ENCODE data around the gene CHI3L1.

CHI3L1 gene

DNA sequence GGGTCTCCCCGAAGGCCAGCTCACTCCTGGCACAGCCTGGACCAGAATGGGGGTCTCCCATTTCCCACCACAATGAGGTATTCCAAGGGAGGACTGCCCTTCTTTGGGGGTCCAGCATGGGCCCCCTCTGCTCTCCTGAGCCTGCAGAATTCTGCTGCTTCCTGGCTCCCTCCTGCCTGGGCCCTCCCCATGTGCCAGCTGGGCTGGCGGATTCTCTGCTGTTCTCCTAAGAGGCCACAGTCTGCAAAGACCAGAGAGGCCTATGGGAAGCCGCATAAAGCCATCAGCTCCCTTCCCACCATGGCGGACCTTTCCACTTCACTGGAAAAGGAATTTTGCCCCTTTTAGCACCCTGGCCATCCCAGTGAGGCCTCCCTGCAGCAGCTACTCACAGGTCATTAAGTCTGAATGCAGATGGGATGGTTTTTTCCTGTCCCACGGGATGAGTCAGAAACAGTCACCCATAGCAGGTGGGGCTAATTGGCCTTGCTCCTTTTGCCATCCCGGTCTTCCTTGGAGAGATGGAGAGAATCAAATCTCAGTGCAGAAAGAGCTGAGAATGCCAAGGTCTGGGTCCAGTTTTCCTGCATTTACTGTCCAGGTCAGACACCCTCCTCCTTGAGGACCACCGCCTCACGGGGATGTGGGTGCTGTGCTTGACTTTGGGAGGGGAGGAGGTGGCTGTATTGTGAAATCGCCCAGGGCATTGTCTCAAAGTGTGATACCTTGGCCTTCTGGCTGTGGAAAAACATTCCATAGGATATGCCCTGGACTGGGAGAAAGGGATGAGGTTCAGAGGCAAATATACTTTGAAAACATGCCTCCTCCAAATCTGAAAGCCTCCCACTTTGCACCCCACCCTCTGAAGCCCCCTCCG is 34.1 kb downstream of the CHI3L1 start:
- Histone ChIP-seq H3K79me1 (ENCODE audit: low read length) (peaks cover 4% of the 10 kb centered on the region), H4K8ac (ENCODE audit: low read depth, low read length) (peak overlapping the region; percentile 59), H2BK5ac (ENCODE audit: low read length) (peak overlapping the region; percentile 98), H3K9ac (ENCODE audit: low read length) (peak overlapping the region; percentile 16), H3K4me3 (ENCODE audit: low read length) (no peak overlapping the region), H4K5ac (ENCODE audit: low read length) (no peak overlapping the region), H3K27ac (ENCODE audit: low read depth, low read length) (peak overlapping the region; percentile 82), H2BK120ac (ENCODE audit: low read depth, low read length) (peak overlapping the region; percentile 84), H3K4ac (ENCODE audit: low read depth, low read length) (peak overlapping the region; percentile 95), H3K4me1 (ENCODE audit: control insufficient read depth, low read depth, low read length) (peaks cover 55% of the 10 kb centered on the region), H3K79me2 (ENCODE audit: control insufficient read depth, insufficient read depth, low read length) (no peaks in the 10 kb centered on the region), H2BK15ac (replicated peaks; ENCODE audit: low read depth) (no peak overlapping the region), H3K36me3 (ENCODE audit: control insufficient read depth, insufficient read depth, low read length) (no peaks in the 10 kb centered on the region), H3K56ac (ENCODE audit: low read length) (peak overlapping the region; percentile 84), H3K27me3 (ENCODE audit: insufficient read depth, low read length, poor library complexity) (no peaks in the 10 kb centered on the region), H3K4me2 (ENCODE audit: low read length) (no peak overlapping the region), H2AK5ac (ENCODE audit: low read length) (peak overlapping the region; percentile 95), H3K23ac (ENCODE audit: low read length) (peak overlapping the region; percentile 20), H3K18ac (ENCODE audit: low read length) (peak overlapping the region; percentile 97)
- WGBS (ENCODE audit: extremely low coverage, insufficient coverage, low lambda C conversion rate), result no CpG with 5 or more reads among the region's 10 CpGs
- DNase-seq, result peak; percentile 95

DNA sequence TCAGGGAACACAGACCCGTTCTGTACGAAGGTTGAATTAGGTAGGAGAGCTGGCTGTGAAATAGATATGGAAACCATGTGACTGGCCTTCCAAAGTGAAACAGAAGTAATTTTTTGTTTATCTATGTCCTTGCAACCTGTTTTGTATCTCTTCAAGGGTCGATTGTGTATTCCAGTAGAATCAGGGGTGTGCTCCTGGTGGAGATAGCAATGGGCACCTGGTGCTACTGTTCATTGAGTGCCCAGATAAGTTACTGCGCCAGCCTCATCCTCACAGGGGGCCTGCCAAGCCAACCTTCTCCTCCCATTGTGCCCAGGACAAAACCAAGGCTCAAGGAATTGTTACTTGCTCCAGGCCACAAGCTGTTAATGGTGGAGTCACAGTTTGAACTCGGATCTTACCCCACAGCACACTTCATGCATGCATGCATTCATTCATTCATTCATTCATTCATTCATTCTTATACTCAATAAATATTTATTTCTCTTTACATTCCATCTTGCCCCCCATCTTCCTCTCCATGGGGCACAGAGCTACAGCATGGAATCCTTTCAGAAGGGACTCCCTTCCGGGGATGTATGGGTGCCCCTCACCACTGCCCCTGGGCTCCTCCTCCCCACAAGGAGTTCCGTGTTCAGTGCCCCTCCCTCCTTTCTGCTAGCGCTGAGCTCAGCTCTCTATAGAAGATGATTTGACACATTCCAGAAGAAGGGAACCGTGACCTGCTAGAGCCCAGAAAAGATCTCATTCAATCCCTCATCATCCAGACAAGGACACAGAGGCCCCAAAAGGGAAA is 34.9 kb downstream of the CHI3L1 start:
- H3K4me1 ChIP-seq (ENCODE audit: control insufficient read depth, low read depth, low read length), result peaks cover 59% of the 10 kb centered on the region
- no peaks in the 10 kb centered on the region for H3K27me3 ChIP-seq (ENCODE audit: insufficient read depth, low read length, poor library complexity)
- peaks cover 7% of the 10 kb centered on the region for H3K79me1 ChIP-seq (ENCODE audit: low read length)
- no CpG with 5 or more reads among the region's 9 CpGs for WGBS (ENCODE audit: extremely low coverage, insufficient coverage, low lambda C conversion rate)
- peak overlapping the region; percentile 63 for H3K56ac ChIP-seq (ENCODE audit: low read length)
- peak; percentile 75 for DNase-seq
- H3K4me3 ChIP-seq (ENCODE audit: low read length), result no peak overlapping the region
- peak overlapping the region; percentile 56 for H2BK120ac ChIP-seq (ENCODE audit: low read depth, low read length)
- peak overlapping the region; percentile 77 for H2BK5ac ChIP-seq (ENCODE audit: low read length)
- no peak overlapping the region for H3K9ac ChIP-seq (ENCODE audit: low read length)
- H3K4me2 ChIP-seq (ENCODE audit: low read length), result no peak overlapping the region
- H2AK5ac ChIP-seq (ENCODE audit: low read length), result no peak overlapping the region
- H3K27ac ChIP-seq (ENCODE audit: low read depth, low read length), result peak overlapping the region; percentile 82
- no peaks in the 10 kb centered on the region for H3K36me3 ChIP-seq (ENCODE audit: control insufficient read depth, insufficient read depth, low read length)
- peak overlapping the region; percentile 31 for H3K18ac ChIP-seq (ENCODE audit: low read length)
- no peak overlapping the region for H3K23ac ChIP-seq (ENCODE audit: low read length)
- no peak overlapping the region for H4K5ac ChIP-seq (ENCODE audit: low read length)
- H2BK15ac ChIP-seq (replicated peaks; ENCODE audit: low read depth), result no peak overlapping the region
- no peaks in the 10 kb centered on the region for H3K79me2 ChIP-seq (ENCODE audit: control insufficient read depth, insufficient read depth, low read length)
- peak overlapping the region; percentile 65 for H3K4ac ChIP-seq (ENCODE audit: low read depth, low read length)
- H4K8ac ChIP-seq (ENCODE audit: low read depth, low read length), result no peak overlapping the region

DNA sequence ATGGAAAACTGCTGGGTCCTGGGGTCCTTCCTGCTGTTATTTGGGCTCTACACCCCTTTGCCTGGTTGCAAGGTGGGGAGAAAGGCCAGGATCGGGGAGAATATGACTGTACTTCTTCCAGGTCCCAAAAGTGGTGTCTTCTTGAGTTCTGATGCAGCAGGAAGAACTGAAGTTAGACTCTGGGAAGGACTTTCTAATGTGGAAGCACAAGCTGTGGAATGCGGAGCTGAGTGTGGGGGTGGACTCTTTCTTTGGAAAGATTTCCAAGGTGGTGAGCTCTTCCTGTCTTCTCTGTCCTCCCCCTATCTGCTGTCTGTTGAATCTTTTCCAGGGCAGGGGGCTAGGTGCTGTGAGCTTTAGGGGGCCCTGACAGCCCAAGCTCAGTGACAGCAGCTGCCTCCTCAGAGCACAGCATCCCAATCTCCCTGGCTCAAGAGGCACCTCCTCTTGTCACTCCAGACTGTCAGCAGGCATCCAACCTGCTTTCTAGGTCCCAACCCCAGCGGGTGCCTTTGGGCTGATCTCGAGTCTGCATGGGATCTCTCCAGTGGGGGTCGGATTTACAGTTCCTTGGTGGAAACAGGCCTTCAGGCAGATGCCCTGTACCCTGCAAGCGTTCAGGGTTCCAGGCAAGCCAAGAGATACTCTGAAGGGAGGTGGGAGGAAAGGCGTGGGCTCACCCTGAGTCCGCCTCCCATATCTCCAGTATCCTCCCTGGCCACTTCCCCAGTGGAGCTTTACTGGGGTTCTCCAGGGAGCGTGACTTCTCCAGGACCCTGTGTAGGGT is 35.8 kb downstream of the CHI3L1 start:
- Histone ChIP-seq H3K18ac (ENCODE audit: low read length) (peak overlapping the region; percentile 31), H3K4ac (ENCODE audit: low read depth, low read length) (peak overlapping the region; percentile 6), H3K9ac (ENCODE audit: low read length) (no peak overlapping the region), H3K23ac (ENCODE audit: low read length) (peak overlapping the region; percentile 90), H3K27me3 (ENCODE audit: insufficient read depth, low read length, poor library complexity) (no peaks in the 10 kb centered on the region), H2BK15ac (replicated peaks; ENCODE audit: low read depth) (no peak overlapping the region), H3K4me2 (ENCODE audit: low read length) (no peak overlapping the region), H2AK5ac (ENCODE audit: low read length) (peak overlapping the region; percentile 93), H3K27ac (ENCODE audit: low read depth, low read length) (peak overlapping the region; percentile 82), H2BK120ac (ENCODE audit: low read depth, low read length) (peak overlapping the region; percentile 38), H3K56ac (ENCODE audit: low read length) (peak overlapping the region; percentile 69), H4K8ac (ENCODE audit: low read depth, low read length) (no peak overlapping the region), H3K4me3 (ENCODE audit: low read length) (no peak overlapping the region), H3K79me2 (ENCODE audit: control insufficient read depth, insufficient read depth, low read length) (no peaks in the 10 kb centered on the region), H3K4me1 (ENCODE audit: control insufficient read depth, low read depth, low read length) (peaks cover 53% of the 10 kb centered on the region), H2BK5ac (ENCODE audit: low read length) (peak overlapping the region; percentile 47), H4K5ac (ENCODE audit: low read length) (no peak overlapping the region), H3K36me3 (ENCODE audit: control insufficient read depth, insufficient read depth, low read length) (no peaks in the 10 kb centered on the region), H3K79me1 (ENCODE audit: low read length) (peaks cover 7% of the 10 kb centered on the region)
- peak; percentile 58 for DNase-seq
- WGBS (ENCODE audit: extremely low coverage, insufficient coverage, low lambda C conversion rate), result no CpG with 5 or more reads among the region's 9 CpGs

DNA sequence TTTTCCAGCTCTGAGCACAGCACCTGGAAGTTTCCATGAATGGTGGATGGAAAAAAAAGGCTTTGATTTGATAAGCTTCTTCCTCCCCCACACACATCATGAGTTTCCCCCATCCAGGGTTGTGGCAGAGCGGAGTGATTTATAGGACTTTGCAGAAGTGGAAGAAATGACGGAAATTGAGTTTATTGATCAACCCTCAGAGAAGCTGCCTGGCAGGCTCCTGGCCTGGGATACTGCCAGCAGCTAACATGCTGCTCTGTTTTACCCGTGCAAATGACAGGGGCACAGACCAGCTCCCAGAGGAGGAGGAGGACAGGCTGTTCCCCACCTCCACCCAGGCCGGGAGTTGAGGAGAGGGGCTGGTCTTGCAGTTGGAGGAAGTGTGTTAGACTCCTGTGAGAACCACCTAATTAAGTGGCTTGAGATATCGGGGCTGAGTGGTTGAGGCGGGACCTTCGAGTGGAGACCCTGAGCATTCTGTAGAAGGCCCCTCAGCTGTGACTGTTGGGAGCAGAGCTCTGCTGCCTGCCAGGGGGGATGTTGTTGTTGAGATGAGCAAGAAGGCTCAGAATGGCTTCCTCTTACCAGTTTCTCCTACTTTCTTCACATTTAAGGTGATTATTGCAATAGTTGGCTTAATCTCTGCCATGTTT is 37.2 kb downstream of the CHI3L1 start:
- WGBS (ENCODE audit: extremely low coverage, insufficient coverage, low lambda C conversion rate), result no CpG with 5 or more reads among the region's 7 CpGs
- Histone ChIP-seq H4K8ac (ENCODE audit: low read depth, low read length) (no peak overlapping the region), H3K23ac (ENCODE audit: low read length) (no peak overlapping the region), H3K27me3 (ENCODE audit: insufficient read depth, low read length, poor library complexity) (no peaks in the 10 kb centered on the region), H2BK5ac (ENCODE audit: low read length) (no peak overlapping the region), H3K18ac (ENCODE audit: low read length) (peak overlapping the region; percentile 7), H3K27ac (ENCODE audit: low read depth, low read length) (peak overlapping the region; percentile 15), H3K4me1 (ENCODE audit: control insufficient read depth, low read depth, low read length) (peaks cover 43% of the 10 kb centered on the region), H3K36me3 (ENCODE audit: control insufficient read depth, insufficient read depth, low read length) (no peaks in the 10 kb centered on the region), H3K4ac (ENCODE audit: low read depth, low read length) (no peak overlapping the region), H2BK120ac (ENCODE audit: low read depth, low read length) (no peak overlapping the region), H4K5ac (ENCODE audit: low read length) (no peak overlapping the region), H3K4me2 (ENCODE audit: low read length) (no peak overlapping the region), H2BK15ac (replicated peaks; ENCODE audit: low read depth) (no peak overlapping the region), H3K9ac (ENCODE audit: low read length) (no peak overlapping the region), H2AK5ac (ENCODE audit: low read length) (no peak overlapping the region), H3K4me3 (ENCODE audit: low read length) (no peak overlapping the region), H3K79me2 (ENCODE audit: control insufficient read depth, insufficient read depth, low read length) (no peaks in the 10 kb centered on the region), H3K56ac (ENCODE audit: low read length) (peak overlapping the region; percentile 29), H3K79me1 (ENCODE audit: low read length) (peaks cover 7% of the 10 kb centered on the region)
- DNase-seq, result peak; percentile 65

DNA sequence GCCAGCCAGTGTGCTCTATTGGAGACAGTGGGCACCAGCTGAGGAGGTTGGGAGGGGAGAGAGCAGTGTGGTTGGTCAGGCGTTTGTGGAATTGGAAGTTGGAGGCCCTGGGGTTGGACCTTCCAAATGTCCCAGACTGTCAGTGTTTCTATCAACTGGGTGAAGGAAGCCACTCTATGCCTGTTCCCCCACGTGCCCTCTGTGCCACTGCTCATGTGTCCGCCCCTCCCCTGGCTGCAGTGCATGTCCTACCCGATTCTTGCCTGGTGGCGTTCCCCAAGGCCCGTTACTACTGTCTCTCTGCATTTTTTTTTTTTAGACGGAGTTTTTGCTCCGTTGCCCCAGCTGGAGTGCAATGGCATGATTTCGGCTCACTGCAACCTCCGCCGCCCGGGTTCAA is 37.9 kb downstream of the CHI3L1 start:
- H3K27ac ChIP-seq (ENCODE audit: low read depth, low read length), result no peak overlapping the region
- H2BK5ac ChIP-seq (ENCODE audit: low read length), result peak overlapping the region; percentile 38
- H2BK120ac ChIP-seq (ENCODE audit: low read depth, low read length), result no peak overlapping the region
- no peak overlapping the region for H2BK15ac ChIP-seq (replicated peaks; ENCODE audit: low read depth)
- no peak overlapping the region for H3K23ac ChIP-seq (ENCODE audit: low read length)
- peaks cover 7% of the 10 kb centered on the region for H3K79me1 ChIP-seq (ENCODE audit: low read length)
- H3K4me2 ChIP-seq (ENCODE audit: low read length), result no peak overlapping the region
- H2AK5ac ChIP-seq (ENCODE audit: low read length), result no peak overlapping the region
- peaks cover 38% of the 10 kb centered on the region for H3K4me1 ChIP-seq (ENCODE audit: control insufficient read depth, low read depth, low read length)
- H3K36me3 ChIP-seq (ENCODE audit: control insufficient read depth, insufficient read depth, low read length), result no peaks in the 10 kb centered on the region
- H3K9ac ChIP-seq (ENCODE audit: low read length), result no peak overlapping the region
- DNase-seq, result no peak
- H3K4me3 ChIP-seq (ENCODE audit: low read length), result no peak overlapping the region
- H3K27me3 ChIP-seq (ENCODE audit: insufficient read depth, low read length, poor library complexity), result no peaks in the 10 kb centered on the region
- H3K79me2 ChIP-seq (ENCODE audit: control insufficient read depth, insufficient read depth, low read length), result no peaks in the 10 kb centered on the region
- no peak overlapping the region for H4K5ac ChIP-seq (ENCODE audit: low read length)
- no peak overlapping the region for H4K8ac ChIP-seq (ENCODE audit: low read depth, low read length)
- peak overlapping the region; percentile 60 for H3K56ac ChIP-seq (ENCODE audit: low read length)
- no peak overlapping the region for H3K18ac ChIP-seq (ENCODE audit: low read length)
- H3K4ac ChIP-seq (ENCODE audit: low read depth, low read length), result peak overlapping the region; percentile 22
- no CpG with 5 or more reads among the region's 12 CpGs for WGBS (ENCODE audit: extremely low coverage, insufficient coverage, low lambda C conversion rate)
